ENCODE results near the gene SYN1.

- TF ChIP-seq EZH2phosphoT487 (IDR thresholded peaks at IDR 0.05) (no peak), CTCF (IDR thresholded peaks at IDR 0.05) (no peak), EZH2 (IDR thresholded peaks at IDR 0.05) (no peak)
Measured at GRCh38 chrX:47610511-47610910, 9.1 kb downstream of the SYN1 start.

Measured in neural progenitor cell (in vitro differentiated cells).